GM21717 (cell line): Measurements from ENCODE around the gene GALNT11.
"Not testable (repeated sequence)": the region's sequence is repeated elsewhere in the genome, so short reads cannot be mapped to it uniquely, and the experiment has no call there.

ENCODE experiments used
- ATAC-seq: cut with Tn5 transposase; IDR thresholded peaks from one replicate; pipeline ENCODE4 v1.9.1; 2021; ENCODE audit warnings: mild to moderate bottlenecking, moderate library complexity; ENCODE audit not compliant: unreplicated experiment

Gene GALNT11

DNA sequence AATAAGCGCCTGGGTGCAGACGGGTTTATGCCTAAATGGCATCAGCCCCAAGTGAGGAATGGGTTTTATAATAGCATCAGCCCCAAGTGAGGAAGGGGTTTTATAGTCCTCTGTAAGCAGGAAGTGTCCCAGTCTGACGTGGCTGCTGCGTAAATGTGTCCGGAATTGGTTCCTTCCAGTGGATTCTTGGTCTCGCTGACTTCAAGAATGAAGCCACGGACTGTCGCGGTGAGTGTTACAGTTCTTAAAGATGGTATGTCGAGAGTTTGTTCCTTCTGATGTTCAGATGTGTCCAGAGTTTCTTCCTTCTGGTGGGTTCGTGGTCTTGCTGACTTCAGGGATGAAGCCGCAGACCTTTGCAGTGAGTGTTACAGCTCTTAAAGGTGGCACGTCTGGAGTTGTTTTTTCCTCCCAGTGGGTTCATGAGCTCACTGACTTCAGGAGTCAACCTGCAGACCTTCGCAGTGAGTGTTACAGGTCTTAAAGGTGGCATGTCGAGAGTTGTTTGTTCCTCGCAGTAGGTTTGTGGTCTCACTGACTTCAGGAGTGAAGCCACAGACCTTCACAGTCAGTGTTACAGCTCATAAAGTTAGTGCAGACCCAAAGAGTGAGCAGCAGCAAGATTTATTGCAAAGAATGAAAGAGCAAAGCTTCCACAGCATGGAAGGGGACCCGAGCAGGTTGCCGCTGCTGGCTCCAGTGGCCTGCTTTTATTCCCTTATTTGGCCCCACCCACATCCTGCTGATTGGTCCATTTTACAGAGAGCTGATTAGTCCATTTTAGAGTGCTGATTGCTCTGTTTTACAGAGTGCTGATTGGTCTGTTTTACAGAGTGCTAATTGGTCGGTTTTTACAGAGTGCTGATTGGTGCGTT, 2.3 kb downstream of the GALNT11 start:
- ATAC-seq, result not testable (repeated sequence)

- not testable (repeated sequence) for ATAC-seq
Measured at GRCh38 chr7:152030059-152030458, 4.6 kb downstream of the GALNT11 start.

DNA sequence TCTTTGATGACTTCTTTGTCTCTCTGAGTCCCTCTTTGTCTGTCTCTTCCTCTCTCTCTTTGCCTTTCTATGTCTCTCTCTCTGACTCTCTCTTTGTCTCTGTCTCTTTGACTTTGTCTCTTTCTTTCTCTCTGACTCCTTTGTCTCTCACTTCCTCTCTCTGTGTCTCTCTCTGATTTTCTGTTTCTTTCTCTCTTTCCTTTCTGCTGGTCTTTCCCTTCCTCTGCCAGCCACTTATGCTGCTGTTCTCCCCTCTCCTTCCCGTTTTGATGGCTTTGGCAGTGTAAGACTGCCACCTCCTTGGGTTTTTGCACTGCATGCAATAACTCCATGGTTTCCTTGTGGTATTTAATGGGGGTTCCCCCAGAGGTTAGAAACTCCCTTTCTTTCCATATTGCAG, 5.2 kb downstream of the GALNT11 start:
- not testable (repeated sequence) for ATAC-seq

GRCh38 chr7:152035817-152036216, 10.3 kb downstream of the GALNT11 start:
- no peak for ATAC-seq

GRCh38 chr7:152038410-152038809, 12.9 kb downstream of the GALNT11 start:
- not testable (repeated sequence) for ATAC-seq

DNA sequence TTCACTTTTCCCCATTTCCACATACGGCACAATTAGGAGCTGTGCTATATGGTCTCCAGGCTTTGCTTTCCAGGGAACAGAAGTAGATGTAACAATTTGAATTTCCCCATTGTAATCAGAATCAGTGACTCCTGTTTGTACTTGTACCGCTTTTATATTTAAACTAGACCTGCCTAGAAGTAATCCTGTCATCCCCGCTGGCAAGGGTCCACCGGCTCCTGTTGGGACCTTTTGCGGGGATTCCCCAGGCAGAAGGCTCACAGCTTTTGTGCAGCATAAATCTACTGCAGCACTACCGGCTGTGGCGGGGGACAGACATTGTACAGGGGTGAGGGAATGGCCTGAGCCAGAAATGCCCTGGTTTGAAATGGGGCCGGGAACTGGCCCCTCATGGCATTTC, 17.6 kb downstream of the GALNT11 start:
- not testable (repeated sequence) for ATAC-seq

- ATAC-seq, result not testable (repeated sequence)
Measured at GRCh38 chr7:152044909-152045308, 19.4 kb downstream of the GALNT11 start.

GRCh38 chr7:152046531-152046930, 21.1 kb downstream of the GALNT11 start:
- no peak for ATAC-seq

DNA sequence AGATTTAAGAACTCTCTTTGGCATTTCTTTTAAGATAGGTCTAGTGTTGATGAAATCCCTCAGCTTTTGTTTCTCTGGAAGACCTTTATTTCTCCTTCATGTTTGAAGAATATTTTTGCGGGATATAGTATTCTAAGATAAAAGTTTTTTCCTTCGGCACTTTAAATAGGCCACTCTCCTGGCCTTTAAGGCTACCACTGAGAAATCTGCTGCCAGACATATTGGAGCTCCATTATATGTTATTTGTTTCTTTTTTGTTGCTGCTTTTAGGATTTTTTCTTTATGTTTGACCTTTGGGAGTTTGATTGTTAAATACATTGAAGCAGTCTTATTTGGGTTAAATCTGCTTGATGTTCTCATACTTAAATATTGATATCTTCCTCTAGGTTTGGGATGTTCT, 22.6 kb downstream of the GALNT11 start:
- ATAC-seq, result no peak

DNA sequence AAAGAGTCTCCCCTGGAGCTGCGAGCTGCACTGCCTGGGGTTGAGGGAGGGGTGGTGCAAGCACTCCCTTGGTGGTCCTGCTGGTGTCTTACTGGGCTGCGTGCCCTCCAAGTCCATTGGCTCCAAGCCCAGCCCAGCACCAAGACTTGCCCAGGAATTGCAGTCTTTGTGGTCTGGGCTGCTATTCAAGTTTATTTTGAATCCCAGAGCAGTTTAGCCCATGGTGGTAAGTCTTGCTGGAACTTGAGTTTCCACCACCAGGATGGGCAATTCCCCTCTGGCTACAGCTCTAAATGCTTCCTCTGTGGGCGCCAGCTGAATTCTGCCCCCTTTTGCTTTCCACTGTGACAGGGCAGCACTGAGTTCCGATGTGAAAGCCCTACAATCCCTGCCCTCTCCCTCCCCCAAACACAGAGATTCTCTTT, 25.1 kb downstream of the GALNT11 start:
- ATAC-seq, result no peak

GRCh38 chr7:152051968-152052367, 26.5 kb downstream of the GALNT11 start:
- ATAC-seq, result no peak

- ATAC-seq, result no peak
Measured at GRCh38 chr7:152052771-152053170, 27.3 kb downstream of the GALNT11 start.

DNA sequence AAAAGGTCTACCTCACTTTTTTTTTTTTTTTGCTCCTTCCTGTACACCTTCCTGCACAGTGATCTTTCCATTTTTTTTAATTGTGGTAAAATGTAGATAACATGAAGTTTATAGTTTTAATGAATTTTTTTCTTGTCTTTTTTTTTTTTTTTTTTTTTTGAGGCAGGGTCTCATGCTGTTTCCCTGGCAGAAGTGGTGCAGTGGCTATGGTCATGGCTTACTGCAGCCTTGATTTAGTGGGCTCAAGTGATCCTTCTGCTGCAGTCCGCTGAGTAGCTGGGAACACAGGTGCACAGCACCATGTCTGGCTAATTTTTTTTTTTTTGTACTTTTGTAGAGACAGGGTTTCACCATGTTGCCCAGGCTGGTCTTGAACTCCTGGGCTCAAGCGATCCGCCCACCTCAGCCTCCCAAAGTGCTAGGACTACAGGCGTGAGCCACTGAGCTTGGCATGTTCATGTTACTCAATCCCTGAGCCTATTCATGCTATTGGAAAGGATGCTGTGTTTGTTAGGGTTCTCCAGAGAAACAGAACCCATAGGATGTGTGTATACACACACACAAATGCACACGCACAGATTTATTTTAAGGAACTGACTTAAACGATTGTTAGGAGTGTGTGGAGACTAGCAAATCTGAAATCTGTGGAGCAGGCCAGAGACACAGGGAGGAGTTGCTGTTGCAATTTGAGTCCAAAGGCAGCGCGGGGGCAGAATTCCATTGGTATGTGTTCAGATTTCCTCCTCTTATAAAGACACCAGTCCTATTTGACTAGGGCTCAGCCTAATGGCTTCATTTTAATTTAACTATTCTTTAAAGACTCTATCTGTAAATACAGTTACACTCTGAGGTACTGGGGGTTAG, 29.1 kb downstream of the GALNT11 start:
- ATAC-seq, result no peak

DNA sequence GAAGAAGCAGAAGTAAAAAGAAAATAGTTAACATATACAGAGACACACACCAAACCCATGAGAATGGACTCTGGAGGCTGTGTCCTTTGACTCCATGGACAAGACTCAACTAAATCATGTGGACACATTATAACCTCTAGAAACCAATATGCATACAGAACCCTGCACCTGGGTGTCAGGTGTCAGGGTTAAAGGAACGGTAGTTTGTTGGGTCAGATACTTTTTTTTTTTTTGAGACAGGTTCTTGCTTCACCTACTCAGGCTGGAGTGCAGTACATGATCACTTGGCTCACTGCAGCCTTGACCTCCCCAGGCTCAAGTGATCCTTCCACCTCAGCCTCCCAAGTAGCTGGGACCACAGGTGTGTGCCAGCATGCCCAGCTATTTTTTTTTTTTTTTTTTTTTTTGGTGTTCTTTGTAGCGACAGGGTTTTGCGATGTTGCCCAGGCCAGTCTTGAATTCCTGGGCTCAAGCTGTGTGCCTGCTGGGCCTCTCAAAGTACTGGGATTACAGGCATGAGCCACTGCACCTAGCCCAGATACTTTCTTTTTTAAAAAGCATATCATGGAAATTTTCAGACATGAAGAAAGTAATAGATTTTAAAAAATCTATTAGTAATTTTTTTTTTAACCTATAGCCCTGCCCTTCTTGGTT, 31.3 kb downstream of the GALNT11 start:
- no peak for ATAC-seq

DNA sequence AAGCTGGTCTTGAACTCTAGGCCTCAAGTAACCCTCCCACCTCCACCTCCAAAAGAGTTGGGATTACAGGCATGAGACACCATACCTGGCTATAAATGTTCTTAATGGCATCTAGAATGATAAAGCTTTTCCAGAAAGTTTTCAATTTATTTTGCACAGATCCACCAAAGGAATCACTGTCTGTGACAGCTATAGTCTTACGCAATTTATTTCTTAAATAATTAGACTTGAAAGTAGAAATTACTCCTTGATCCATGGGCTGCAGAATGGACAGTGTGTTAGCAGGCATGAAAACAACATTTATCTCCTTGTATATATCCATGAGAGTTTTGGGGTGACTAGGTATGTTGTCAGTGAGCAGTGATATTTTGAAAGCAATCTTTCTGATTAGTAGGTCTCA, 33.8 kb downstream of the GALNT11 start:
- ATAC-seq, result no peak

GRCh38 chr7:152061086-152061485, 35.6 kb downstream of the GALNT11 start:
- ATAC-seq, result not testable (repeated sequence)

DNA sequence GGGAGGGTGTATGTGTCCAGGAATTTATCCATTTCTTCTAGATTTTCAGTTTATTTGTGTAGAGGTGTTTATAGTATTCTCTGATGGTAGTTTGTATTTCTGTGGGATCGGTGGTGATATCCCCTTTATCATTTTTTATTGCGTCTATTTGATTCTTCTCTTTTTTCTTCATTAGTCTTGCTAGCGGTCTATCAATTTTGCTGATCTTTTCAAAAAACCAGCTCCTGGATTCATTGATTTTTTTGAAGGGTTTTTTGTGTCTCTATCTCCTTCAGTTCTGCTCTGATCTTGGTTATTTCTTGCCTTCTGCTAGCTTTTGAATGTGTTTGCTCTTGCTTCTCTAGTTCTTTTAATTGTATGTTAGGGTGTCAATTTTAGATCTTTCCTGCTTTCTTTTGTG, 37.7 kb downstream of the GALNT11 start:
- ATAC-seq, result not testable (repeated sequence)

DNA sequence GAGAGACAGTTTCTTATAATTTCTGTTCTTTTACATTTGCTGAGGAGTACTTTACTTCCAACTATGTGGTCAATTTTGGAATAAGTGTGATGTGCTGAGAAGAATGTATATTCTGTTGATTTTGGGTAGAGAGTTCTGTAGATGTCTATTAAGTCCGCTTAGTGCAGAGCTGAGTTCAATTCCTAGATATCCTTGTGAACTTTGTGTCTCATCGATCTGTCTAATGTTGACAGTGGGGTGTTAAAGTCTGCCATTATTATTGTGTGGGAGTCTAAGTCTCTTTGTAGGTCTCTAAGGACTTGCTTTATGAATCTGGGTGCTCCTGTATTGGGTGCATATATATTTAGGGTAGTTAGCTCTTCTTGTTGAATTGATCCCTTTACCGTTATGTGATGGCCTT, 38.3 kb downstream of the GALNT11 start:
- not testable (repeated sequence) for ATAC-seq

DNA sequence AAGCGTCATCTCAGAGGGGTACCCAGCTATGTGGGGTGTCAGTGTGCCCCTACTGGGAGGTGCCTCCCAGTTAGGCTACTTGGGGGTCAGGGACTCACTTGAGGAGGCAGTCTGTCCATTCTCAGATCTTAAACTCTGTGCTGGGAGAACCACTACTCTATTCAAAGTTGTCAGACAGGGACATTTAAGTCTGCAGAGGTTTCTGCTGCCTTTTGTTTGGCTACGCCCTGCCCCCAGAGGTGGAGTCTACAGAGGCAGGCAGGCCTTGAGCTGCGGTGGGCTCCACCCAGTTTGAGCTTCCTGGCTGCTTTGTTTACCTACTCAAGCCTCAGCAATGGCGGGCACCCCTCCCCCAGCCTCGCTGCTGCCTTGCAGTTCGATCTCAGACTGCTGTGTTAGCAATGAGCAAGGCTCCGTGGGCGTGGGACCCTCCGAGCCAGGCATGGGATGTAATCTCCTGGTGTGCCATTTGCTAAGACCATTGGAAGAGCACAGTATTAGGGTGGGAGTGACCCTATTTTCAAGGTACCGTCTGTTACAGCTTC, 40.4 kb downstream of the GALNT11 start:
- ATAC-seq, result not testable (repeated sequence)

GRCh38 chr7:152072421-152072820, 46.9 kb downstream of the GALNT11 start:
- ATAC-seq, result no peak

DNA sequence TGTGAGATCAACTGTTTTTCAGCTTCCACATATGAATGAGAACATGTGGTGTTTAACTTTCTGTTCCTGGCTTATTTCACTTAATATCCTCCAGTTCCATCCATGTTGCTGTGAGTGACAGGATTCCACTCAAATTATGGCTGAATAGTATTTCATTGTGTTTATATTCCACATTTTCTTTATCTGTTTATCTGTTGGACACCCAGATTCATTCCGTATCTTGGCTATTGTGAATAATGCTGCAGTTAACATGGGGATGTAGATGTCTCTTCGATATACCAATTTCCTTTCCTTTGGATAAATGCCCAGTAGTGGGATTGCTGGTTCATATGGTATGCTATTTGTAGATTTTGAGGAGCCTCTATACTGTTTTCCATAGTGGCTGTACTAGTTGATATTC, 47.9 kb downstream of the GALNT11 start:
- no peak for ATAC-seq
